Endodermal cell (in vitro differentiated cells): ENCODE results near the gene EMILIN3. TPM values are rescaled to one million over a fixed set of nuclear protein-coding genes. Genes with fewer than 3 reads are reported as not detected.
"Not testable (repeated sequence)": the region's sequence is repeated elsewhere in the genome, so short reads cannot be mapped to it uniquely, and the experiment has no call there.

Experiments
- DNase-seq: peaks from one replicate; pipeline ENCODE4 v3.0.0-alpha.2; 2017
- H3K27ac ChIP-seq: 2 replicates; pipeline ENCODE4 v1.5.1; 2013; ENCODE audit warnings: mild to moderate bottlenecking, low read depth, low read length, moderate library complexity
- H3K27me3 ChIP-seq: 2 replicates; pipeline ENCODE4 v1.6.1; 2013; ENCODE audit warnings: mild to moderate bottlenecking, low read length, moderate library complexity; ENCODE audit not compliant: insufficient read depth, control insufficient read depth, poor library complexity, severe bottlenecking
- H3K36me3 ChIP-seq: 2 replicates; pipeline ENCODE4 v1.7.0; 2013; ENCODE audit warnings: mild to moderate bottlenecking, low read length, moderate library complexity; ENCODE audit not compliant: control insufficient read depth, insufficient read depth
- H3K4me1 ChIP-seq: one replicate; pipeline ENCODE4 v1.7.0; 2013; ENCODE audit warnings: low read length; ENCODE audit not compliant: control insufficient read depth, insufficient read depth
- H3K4me3 ChIP-seq: 2 replicates; pipeline ENCODE4 v1.5.1; 2013; ENCODE audit warnings: mild to moderate bottlenecking, low read length, moderate library complexity
- H3K9ac ChIP-seq: 2 replicates; pipeline ENCODE4 v1.6.1; 2013; ENCODE audit warnings: mild to moderate bottlenecking, low read length, moderate library complexity; ENCODE audit not compliant: poor library complexity, severe bottlenecking; ENCODE audit errors: extremely low read depth
- H3K9me3 ChIP-seq: 2 replicates; pipeline ENCODE4 v1.6.1; 2013; ENCODE audit warnings: mild to moderate bottlenecking, low read length, moderate library complexity; ENCODE audit not compliant: control insufficient read depth
- H3K27ac Mint-ChIP-seq: 2 replicates; pipeline ENCODE4 v1.8.0; 2020; ENCODE audit warnings: mixed read lengths
- H3K27me3 Mint-ChIP-seq: 2 replicates; pipeline ENCODE4 v1.8.0; 2021; ENCODE audit warnings: mild to moderate bottlenecking, mixed read lengths; ENCODE audit not compliant: insufficient read depth
- H3K36me3 Mint-ChIP-seq: 2 replicates; pipeline ENCODE4 v1.8.0; 2020; ENCODE audit warnings: low read depth, mixed read lengths
- H3K4me1 Mint-ChIP-seq: 2 replicates; pipeline ENCODE4 v1.8.0; 2020; ENCODE audit warnings: mixed read lengths
- H3K4me3 Mint-ChIP-seq: 2 replicates; pipeline ENCODE4 v1.8.0; 2020; ENCODE audit warnings: mild to moderate bottlenecking, moderate library complexity, mixed read lengths
- H3K9me3 Mint-ChIP-seq: 2 replicates; pipeline ENCODE4 v1.8.0; 2020; ENCODE audit warnings: mild to moderate bottlenecking, mixed read lengths
- CTCF ChIP-seq: fragments of 200-600 bp; sonication (generic); conservative IDR thresholded peaks from 2 replicates; pipeline ENCODE4 v1.5.0; 2021; ENCODE audit warnings: antibody characterized with exemption, mild to moderate bottlenecking
- WGBS, 2 experiments: methylation state at CpG; one replicate each; pipeline versions ENCODE4 v1.1.5 to v1.1.7; 2013; ENCODE audit warnings: missing lambda C conversion rate in 2 of 2, mixed read lengths in 1 of 2; ENCODE audit not compliant: insufficient coverage in 1 of 2, insufficient read length in 1 of 2; 5-methylcytosine and 5-hydroxymethylcytosine counted together
- total RNA-seq, 2 donors: library from RNA; stranded (reverse); fragmentation: NEBNext Ultra II Directional in 1 of 2; extraction: Animal tissue kit (Norgen Biotek cat#: 25700) in 1 of 2; gene quantifications; 2 replicates in 1 of 2; 3 replicates in 1 of 2; pipeline ENCODE4 v1.2.1, GENCODE V29; 2021

EMILIN3 gene
- total RNA-seq, 2 donors from 2014 or later = 5.3 to 9.6 TPM

DNA sequence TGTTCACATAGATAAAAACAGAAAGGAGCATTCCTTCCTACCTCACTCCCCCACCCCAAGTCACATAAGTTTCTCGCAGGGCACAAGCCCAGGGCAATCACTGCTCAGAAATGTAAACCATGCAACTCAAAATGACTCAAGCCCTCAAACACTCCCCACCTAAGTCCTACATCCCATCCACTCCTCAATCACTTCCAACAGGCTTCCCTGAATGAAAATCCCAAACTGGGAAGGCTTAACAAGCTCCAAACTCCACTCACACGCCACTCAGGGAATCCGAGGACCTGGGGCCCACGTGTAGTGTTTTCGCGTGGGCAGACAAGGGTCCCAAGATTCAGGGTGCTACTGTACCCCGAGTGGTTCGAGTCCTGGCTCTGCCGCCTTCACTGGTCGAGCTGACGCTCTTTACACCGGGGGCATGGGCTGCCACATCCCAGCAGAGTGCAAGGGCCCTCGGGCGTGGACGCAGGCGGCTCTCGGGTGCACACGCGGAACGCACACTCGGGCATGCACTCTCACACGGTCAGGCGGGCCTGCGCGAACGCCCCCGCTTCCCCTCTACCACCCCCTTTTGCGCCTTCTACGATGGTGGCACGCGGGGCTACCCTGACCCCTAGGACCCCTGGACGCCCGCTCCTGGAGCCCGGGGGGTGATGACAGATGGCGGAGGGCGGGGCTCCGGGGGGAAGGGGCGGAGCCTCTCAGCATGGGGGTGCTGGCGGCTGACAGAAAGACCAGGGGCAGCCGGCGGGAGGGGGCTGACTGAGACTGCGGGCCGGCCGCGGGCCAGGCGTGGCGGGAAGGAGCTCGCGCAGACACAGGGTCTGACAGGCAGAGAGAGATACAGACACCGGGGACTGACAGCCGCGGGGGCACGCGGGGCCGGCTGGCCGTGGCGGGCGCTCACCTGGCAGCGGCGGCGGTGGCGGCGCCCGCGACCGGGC is 49.7 kb downstream of the EMILIN3 start:
- H3K27ac ChIP-seq = peak overlapping the region; percentile 66
- WGBS, 2 experiments = 5 to 9% methylated on average over 17 to 66 of the region's 66 CpGs
- no peaks in the 10 kb centered on the region for H3K9me3 Mint-ChIP-seq
- H3K4me1 ChIP-seq = no peaks in the 10 kb centered on the region
- H3K9me3 ChIP-seq = no peaks in the 10 kb centered on the region
- H3K27me3 ChIP-seq = peaks cover 9% of the 10 kb centered on the region
- no peaks in the 10 kb centered on the region for H3K36me3 ChIP-seq
- H3K9ac ChIP-seq = peak overlapping the region; percentile 40
- peaks cover 6% of the 10 kb centered on the region for H3K4me1 Mint-ChIP-seq
- TF ChIP-seq CTCF = no peak
- peak; percentile 88 for DNase-seq
- peaks cover 20% of the 10 kb centered on the region for H3K27me3 Mint-ChIP-seq
- H3K27ac Mint-ChIP-seq = no peak overlapping the region
- H3K4me3 ChIP-seq = peak overlapping the region; percentile 85
- H3K36me3 Mint-ChIP-seq = no peaks in the 10 kb centered on the region
- peak overlapping the region; percentile 69 for H3K4me3 Mint-ChIP-seq

DNA sequence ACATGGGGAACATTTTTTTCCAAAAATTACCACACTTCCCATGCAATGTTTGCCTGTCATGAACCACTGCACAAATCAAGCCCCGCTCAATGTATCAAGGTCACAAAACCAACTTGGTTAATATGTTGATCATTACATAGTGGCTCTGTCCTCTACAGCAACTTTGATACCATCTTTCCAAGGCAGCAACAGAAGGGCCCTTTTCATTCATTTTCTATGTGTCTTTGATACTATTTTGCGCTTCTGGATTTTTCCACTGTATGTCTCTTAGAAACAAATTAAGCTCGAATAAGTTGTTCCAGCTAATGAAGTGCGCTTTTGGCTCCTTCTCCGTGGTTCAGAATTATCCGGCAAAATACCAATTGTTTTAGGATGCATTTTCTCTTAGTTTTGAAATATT is 50.6 kb downstream of the EMILIN3 start:
- no peak overlapping the region for H3K27ac ChIP-seq
- peak overlapping the region; percentile 69 for H3K4me3 Mint-ChIP-seq

GRCh38 chr20:41314386-41314785 is 52.2 kb downstream of the EMILIN3 start:
- Mint-ChIP-seq H3K27me3 (peaks cover 13% of the 10 kb centered on the region), H3K9me3 (no peaks in the 10 kb centered on the region), H3K27ac (no peak overlapping the region), H3K4me1 (peaks cover 6% of the 10 kb centered on the region), H3K4me3 (no peak overlapping the region), H3K36me3 (no peaks in the 10 kb centered on the region)
- 86 to 100% methylated on average over 2 of the region's 2 CpGs for WGBS, 2 experiments
- Histone ChIP-seq H3K4me3 (no peak overlapping the region), H3K4me1 (no peaks in the 10 kb centered on the region), H3K36me3 (no peaks in the 10 kb centered on the region), H3K9me3 (no peaks in the 10 kb centered on the region), H3K27ac (no peak overlapping the region), H3K27me3 (peaks cover 3% of the 10 kb centered on the region), H3K9ac (no peak overlapping the region)
- no peak for TF ChIP-seq CTCF
- DNase-seq = no peak

More for the DNA sequence above, 50.6 kb downstream of the EMILIN3 start:
- DNase-seq = no peak
- no peaks in the 10 kb centered on the region for H3K9me3 ChIP-seq
- Mint-ChIP-seq H3K27me3 (peaks cover 20% of the 10 kb centered on the region), H3K36me3 (no peaks in the 10 kb centered on the region), H3K27ac (no peak overlapping the region), H3K4me1 (peaks cover 6% of the 10 kb centered on the region), H3K9me3 (no peaks in the 10 kb centered on the region)
- H3K4me3 ChIP-seq = no peak overlapping the region
- no peaks in the 10 kb centered on the region for H3K36me3 ChIP-seq
- WGBS, 2 experiments = 90 to 94% methylated on average over 5 to 6 of the region's 6 CpGs
- H3K9ac ChIP-seq = no peak overlapping the region
- TF ChIP-seq CTCF = no peak
- no peaks in the 10 kb centered on the region for H3K4me1 ChIP-seq
- peaks cover 9% of the 10 kb centered on the region for H3K27me3 ChIP-seq

- not testable (repeated sequence) for H3K9ac ChIP-seq, H3K9me3 Mint-ChIP-seq, H3K4me3 Mint-ChIP-seq, DNase-seq, H3K36me3 ChIP-seq, H3K4me1 ChIP-seq, H3K4me1 Mint-ChIP-seq, H3K27ac ChIP-seq, H3K9me3 ChIP-seq, H3K36me3 Mint-ChIP-seq, H3K27me3 ChIP-seq, H3K27ac Mint-ChIP-seq, H3K27me3 Mint-ChIP-seq, H3K4me3 ChIP-seq
- WGBS, 2 experiments = 77 to 90% methylated on average over 5 to 6 of the region's 6 CpGs
Observed at GRCh38 chr20:41312009-41312408, 54.6 kb downstream of the EMILIN3 start.
